GM13977 (cell line): ENCODE results near the gene WARS2.

ENCODE experiments used
- DNase-seq: peaks from one replicate; pipeline ENCODE4 v3.0.0; 2012; ENCODE audit warnings: low spot score
- in situ Hi-C: fragments of 300-500 bp; cut with MboI; formaldehyde crosslinking; loops from one replicate; pipeline ENCODE4 v1.12.0; 2022; ENCODE audit warnings: low sequenced_read_pairs, low pct_unique_long_range_greater_than_20kb, mixed read lengths, inconsistent platforms; ENCODE audit not compliant: unreplicated experiment
- TF ChIP-seq, protein P1 (sequence below): IDR thresholded peaks from 2 replicates; pipeline ENCODE4 v1.5.1; 2012; ENCODE audit warnings: mild to moderate bottlenecking, control low read depth; ENCODE audit not compliant: insufficient read depth; ENCODE audit errors: extremely low read depth, missing control alignments

The WARS2 gene

DNA sequence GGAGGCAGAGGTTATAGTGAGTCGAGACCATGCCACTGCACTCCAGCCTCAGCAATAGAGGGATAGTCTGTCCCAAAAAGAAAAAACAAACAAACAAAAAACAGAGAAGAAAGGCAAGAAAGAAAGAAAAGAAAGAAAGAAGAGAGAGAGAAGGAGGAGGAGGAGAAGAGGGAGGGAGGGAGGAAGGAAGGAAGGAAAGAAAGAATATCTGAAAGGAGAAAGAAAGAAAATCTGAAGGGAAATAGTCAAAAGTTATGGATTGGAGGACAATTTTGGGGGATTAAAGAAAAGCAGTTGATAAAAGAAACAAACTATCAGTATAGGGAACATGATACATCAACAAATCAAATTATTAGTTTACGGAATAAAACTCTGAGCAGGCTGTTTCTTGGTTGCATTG is 84.9 kb downstream of the WARS2 start:
- TF ChIP-seq, protein P1, sequence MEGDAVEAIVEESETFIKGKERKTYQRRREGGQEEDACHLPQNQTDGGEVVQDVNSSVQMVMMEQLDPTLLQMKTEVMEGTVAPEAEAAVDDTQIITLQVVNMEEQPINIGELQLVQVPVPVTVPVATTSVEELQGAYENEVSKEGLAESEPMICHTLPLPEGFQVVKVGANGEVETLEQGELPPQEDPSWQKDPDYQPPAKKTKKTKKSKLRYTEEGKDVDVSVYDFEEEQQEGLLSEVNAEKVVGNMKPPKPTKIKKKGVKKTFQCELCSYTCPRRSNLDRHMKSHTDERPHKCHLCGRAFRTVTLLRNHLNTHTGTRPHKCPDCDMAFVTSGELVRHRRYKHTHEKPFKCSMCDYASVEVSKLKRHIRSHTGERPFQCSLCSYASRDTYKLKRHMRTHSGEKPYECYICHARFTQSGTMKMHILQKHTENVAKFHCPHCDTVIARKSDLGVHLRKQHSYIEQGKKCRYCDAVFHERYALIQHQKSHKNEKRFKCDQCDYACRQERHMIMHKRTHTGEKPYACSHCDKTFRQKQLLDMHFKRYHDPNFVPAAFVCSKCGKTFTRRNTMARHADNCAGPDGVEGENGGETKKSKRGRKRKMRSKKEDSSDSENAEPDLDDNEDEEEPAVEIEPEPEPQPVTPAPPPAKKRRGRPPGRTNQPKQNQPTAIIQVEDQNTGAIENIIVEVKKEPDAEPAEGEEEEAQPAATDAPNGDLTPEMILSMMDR = no peak
- in situ Hi-C loops = no loop called here
- DNase-seq = no peak

DNA sequence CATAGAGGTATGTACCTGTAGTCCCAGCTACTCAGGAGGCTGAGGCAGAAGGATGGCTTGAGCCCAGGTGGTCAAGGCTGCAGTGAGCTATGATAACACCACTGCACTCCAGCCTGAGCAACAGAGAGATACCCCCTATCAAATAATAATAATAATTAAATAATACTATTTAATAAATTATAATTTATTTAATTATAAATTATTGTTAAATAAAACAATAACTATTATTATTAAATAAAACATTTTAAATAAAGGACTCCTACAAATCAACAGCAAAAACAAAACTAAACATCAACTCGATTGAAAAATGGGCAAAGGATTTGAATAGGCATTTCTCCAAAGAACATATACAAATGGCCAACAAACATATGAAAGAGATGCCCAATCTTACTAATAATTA is 86.5 kb downstream of the WARS2 start:
- no peak for DNase-seq
- in situ Hi-C loops = no loop called here
- TF ChIP-seq, protein P1 = no peak

DNA sequence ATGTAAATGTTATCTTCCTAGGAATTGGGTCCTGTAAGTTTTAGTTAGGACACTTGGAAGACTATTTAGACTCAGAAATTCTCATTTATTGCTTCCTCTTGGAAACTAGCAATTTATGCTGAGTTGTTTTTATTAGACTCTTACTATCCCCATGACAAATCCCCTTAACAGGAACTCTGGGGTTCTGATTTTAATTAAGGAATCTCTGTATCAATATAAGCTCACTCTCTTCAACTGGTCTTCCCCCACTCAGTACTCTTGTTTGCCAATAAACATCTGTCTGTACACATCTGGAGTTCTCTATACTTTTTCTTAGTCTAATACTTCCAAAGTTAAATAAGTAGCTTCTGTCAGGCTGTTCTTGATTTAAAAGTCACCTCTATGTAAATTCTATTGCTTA is 88.2 kb downstream of the WARS2 start:
- DNase-seq = no peak
- in situ Hi-C loops = no loop called here
- TF ChIP-seq, protein P1 = no peak

DNA sequence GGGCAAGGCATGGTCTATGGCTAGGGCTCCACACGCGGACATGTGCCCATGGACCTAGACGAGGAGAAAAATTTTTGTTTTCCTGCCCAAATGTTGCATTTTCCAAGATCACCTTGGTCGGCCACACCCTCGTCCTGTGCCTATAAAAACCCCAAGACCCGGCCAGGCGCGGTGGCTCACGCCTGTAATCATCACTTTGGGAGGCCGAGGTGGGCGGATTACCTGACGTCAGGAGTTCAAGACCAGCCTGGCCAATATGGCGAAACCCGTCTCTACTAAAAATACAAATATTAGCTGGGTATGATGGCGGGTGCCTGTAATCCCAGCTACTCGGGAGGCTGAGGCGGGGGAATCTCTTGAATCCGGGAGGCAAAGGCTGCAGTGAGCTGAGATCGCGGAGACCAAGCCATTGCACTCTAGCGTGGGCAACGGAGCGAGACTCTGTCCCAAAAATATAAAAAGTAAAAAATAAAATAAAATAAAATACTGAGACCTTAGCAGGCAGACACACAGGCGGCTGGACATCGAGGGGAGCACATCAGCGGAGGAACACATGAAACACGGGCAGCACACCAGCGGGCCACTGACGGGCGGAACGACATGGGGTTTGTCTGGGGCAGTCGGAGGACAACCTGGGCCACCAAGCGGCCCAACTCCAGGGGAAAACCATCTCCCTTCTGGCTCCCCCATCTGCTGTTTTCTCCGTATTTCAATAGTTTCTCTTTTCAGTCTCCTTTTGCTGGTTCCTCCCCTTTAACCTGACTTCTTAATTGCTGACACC is 91.6 kb downstream of the WARS2 start:
- in situ Hi-C loops = no loop called here
- TF ChIP-seq, protein P1 = no peak

DNA sequence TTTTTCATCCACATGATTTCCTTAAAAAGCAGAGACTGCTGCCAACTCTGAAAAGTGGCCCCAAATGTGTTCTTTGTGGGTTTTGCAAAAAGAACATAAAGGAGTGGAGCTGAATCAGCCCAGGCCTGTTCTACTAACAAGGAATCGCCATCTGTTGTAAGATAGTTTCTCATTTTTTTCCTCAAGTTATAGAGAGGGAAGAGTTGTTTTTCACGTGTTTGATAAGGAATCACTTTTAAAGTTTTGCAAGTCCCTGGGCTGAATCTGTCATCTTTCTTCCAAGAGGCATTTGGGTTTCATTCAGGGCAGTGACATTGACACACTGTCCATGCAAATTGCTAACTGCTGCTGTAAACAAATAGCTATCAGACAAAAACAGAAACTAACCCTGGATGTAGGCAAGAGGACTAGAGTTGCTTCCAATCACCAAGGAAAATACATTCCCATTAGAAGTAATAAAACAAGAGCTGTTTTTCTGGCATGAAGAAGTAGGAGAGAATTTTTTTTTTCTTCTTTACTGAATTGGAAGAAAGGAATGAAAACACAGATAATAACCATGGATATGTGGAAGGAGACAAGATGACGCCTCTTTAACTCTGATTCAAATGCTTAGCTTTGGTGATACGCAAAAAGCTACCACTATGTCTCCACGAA is 93.5 kb downstream of the WARS2 start:
- DNase-seq = no peak
- in situ Hi-C loops = no loop called here
- TF ChIP-seq, protein P1 = no peak

More for the DNA sequence above, 91.6 kb downstream of the WARS2 start:
- no peak for DNase-seq

DNA sequence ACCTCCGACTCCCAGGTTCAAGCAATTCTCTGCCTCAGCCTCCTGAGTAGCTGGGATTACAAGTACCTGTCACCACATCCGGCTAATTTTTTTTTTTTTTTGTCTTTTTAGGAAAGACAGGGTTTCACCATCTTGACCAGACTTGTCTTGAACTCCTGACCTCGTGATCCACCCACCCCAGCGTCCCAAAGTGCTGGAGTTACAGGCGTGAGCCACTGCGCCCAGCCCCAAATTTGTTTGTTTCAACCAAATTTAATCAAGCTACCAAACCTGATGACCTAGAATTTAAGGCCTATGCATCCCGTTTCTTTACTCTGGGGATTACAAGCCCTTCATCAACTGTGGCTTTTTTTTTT is 94.0 kb downstream of the WARS2 start:
- DNase-seq = no peak
- in situ Hi-C loops = no loop called here
- TF ChIP-seq, protein P1 = no peak
